HepG2 (cell line): ENCODE measurements around the gene AK4. TPM values are rescaled to one million over a fixed set of nuclear protein-coding genes. Genes with fewer than 3 reads are reported as not detected.

ENCODE experiments used
- ASH2L ChIP-seq: fragments of 300-600, 200-600 bp; sonication (generic); IDR thresholded peaks from 2 replicates; pipeline ENCODE4 v1.7.0; 2017; ENCODE audit warnings: low read depth, mild to moderate bottlenecking, moderate library complexity, mixed read lengths, low read length; ENCODE audit not compliant: insufficient read length
- CENPT ChIP-seq: sonication (generic); formaldehyde crosslinking; IDR thresholded peaks from 2 replicates; pipeline ENCODE4 v1.8.0; 2022; ENCODE audit warnings: low read depth, mild to moderate bottlenecking, moderate library complexity, missing genetic modification reagents
- CHD4 ChIP-seq: fragments of 200-600 bp; sonication (generic); IDR thresholded peaks from 2 replicates; pipeline ENCODE4 v1.7.0; 2017; ENCODE audit warnings: mild to moderate bottlenecking, low read length, borderline replicate concordance
- CREB3 ChIP-seq: sonication (generic); formaldehyde crosslinking; IDR thresholded peaks from 2 replicates; pipeline ENCODE4 v1.5.0; 2020; ENCODE audit warnings: missing genetic modification reagents
- HNRNPL ChIP-seq: fragments of 200-400 bp; formaldehyde crosslinking; IDR thresholded peaks from 2 replicates; pipeline ENCODE4 v1.6.1; 2017; ENCODE audit warnings: mild to moderate bottlenecking, low read depth, low read length
- IKZF1 ChIP-seq: fragments of 450-650 bp; IDR thresholded peaks from 2 replicates; pipeline ENCODE4 v1.7.1; 2016
- JUNB ChIP-seq: sonication (generic); formaldehyde crosslinking; IDR thresholded peaks from 2 replicates; pipeline ENCODE4 v1.8.0; 2022; ENCODE audit warnings: missing genetic modification reagents, mild to moderate bottlenecking, borderline replicate concordance
- MTERF4 ChIP-seq: sonication (generic); formaldehyde crosslinking; IDR thresholded peaks from 2 replicates; pipeline ENCODE4 v1.8.0; 2023; ENCODE audit warnings: mild to moderate bottlenecking, missing genetic modification reagents
- NFATC3 ChIP-seq: sonication (generic); formaldehyde crosslinking; IDR thresholded peaks from 2 replicates; pipeline ENCODE4 v1.5.1; 2020; ENCODE audit warnings: mild to moderate bottlenecking, missing genetic modification reagents
- NPAS2 ChIP-seq: sonication (generic); formaldehyde crosslinking; IDR thresholded peaks from 2 replicates; pipeline ENCODE4 v1.8.0; 2022; ENCODE audit warnings: mild to moderate bottlenecking, missing genetic modification reagents, borderline replicate concordance
- PAX8 ChIP-seq: sonication (generic); formaldehyde crosslinking; IDR thresholded peaks from 2 replicates; pipeline ENCODE4 v1.8.0; 2022; ENCODE audit warnings: mild to moderate bottlenecking, missing genetic modification reagents, borderline replicate concordance
- PRDM15 ChIP-seq: sonication (generic); formaldehyde crosslinking; IDR thresholded peaks from 2 replicates; pipeline ENCODE4 v1.4.0; 2020; ENCODE audit warnings: missing genetic modification reagents
- PREB ChIP-seq: sonication (generic); formaldehyde crosslinking; IDR thresholded peaks from 2 replicates; pipeline ENCODE4 v1.4.0; 2020; ENCODE audit warnings: missing genetic modification reagents
- TEF ChIP-seq: sonication (generic); formaldehyde crosslinking; IDR thresholded peaks from 2 replicates; pipeline ENCODE4 v1.5.0; 2020; ENCODE audit warnings: missing genetic modification reagents
- TRIM24 ChIP-seq: sonication (generic); formaldehyde crosslinking; IDR thresholded peaks from 2 replicates; pipeline ENCODE4 v1.8.0; 2022; ENCODE audit warnings: mild to moderate bottlenecking, missing genetic modification reagents
- ZNF138 ChIP-seq: sonication (generic); formaldehyde crosslinking; IDR thresholded peaks from 2 replicates; pipeline ENCODE4 v1.5.0; 2020; ENCODE audit warnings: mild to moderate bottlenecking, low read depth, missing genetic modification reagents
- ZNF329 ChIP-seq: sonication (generic); formaldehyde crosslinking; IDR thresholded peaks from 2 replicates; pipeline ENCODE4 v1.9.0; 2021; ENCODE audit warnings: low read depth, mild to moderate bottlenecking, missing genetic modification reagents
- ZNF431 ChIP-seq: sonication (generic); formaldehyde crosslinking; IDR thresholded peaks from 2 replicates; pipeline ENCODE4 v1.9.0; 2022; ENCODE audit warnings: missing genetic modification reagents, low read depth, mild to moderate bottlenecking, borderline replicate concordance
- ZNF512 ChIP-seq: sonication (generic); formaldehyde crosslinking; IDR thresholded peaks from 2 replicates; pipeline ENCODE4 v1.4.0; 2020; ENCODE audit warnings: mild to moderate bottlenecking, missing genetic modification reagents
- polyA plus RNA-seq, 8 experiments: library from polyadenylated mRNA; depleted of rRNA in 3 of 8; stranded (reverse) in 7 of 8; unstranded in 1 of 8; fragments of >200 nt; fragmentation: Illumina TruSeq in 4 of 8; extraction: Trizol in 4 of 8; gene quantifications; 2 replicates each; pipeline versions ENCODE4 v1.2.1 to v1.2.3, GENCODE V29; 2011 to 2016; ENCODE audit warnings: low read depth in 4 of 8, missing spikeins in 1 of 8, mixed read lengths in 1 of 8; ENCODE audit not compliant: insufficient read depth in 1 of 8
- total RNA-seq, 5 experiments: library from RNA; depleted of rRNA; stranded (reverse); fragments of >200 nt; fragmentation: Illumina TruSeq; extraction: Trizol; gene quantifications; 2 replicates each; pipeline ENCODE4 v1.2.3, GENCODE V29; 2016; ENCODE audit warnings: low read depth in 1 of 5

Gene AK4
- total and polyA plus RNA-seq, 2 of the 13 experiments (the other 11 are each of a cell fraction or from before 2014, with no cell fraction given), result 110 to 160 TPM

- 0 out of 2 replicates have a peak, but pooled peaks have one; percentile 9 for TF ChIP-seq PRDM15 (CRISPR knock-in tag)
- TF ChIP-seq ZNF512 (CRISPR knock-in tag), result no peak
- TF ChIP-seq PAX8 (CRISPR knock-in tag), result no peak
- no peak for TF ChIP-seq NPAS2 (CRISPR knock-in tag)
- peak; percentile 60; the same call in 1 of the 2 replicates for TF ChIP-seq ZNF329
- no peak for TF ChIP-seq CREB3 (CRISPR knock-in tag)
- peak; percentile 72 for TF ChIP-seq CENPT (CRISPR knock-in tag)
- TF ChIP-seq TRIM24 (CRISPR knock-in tag), result no peak
- 0 out of 2 replicates have a peak, but pooled peaks have one; percentile 43 for TF ChIP-seq PREB (CRISPR knock-in tag)
- no peak for TF ChIP-seq MTERF4 (CRISPR knock-in tag)
- TF ChIP-seq CHD4, result 0 out of 2 replicates have a peak, but pooled peaks have one; percentile 42
- TF ChIP-seq HNRNPL, result no peak
- TF ChIP-seq ZNF138 (CRISPR knock-in tag), result no peak
- TF ChIP-seq IKZF1, result no peak
- no peak for TF ChIP-seq TEF (CRISPR knock-in tag)
- TF ChIP-seq JUNB (CRISPR knock-in tag), result no peak
- no peak for TF ChIP-seq NFATC3 (CRISPR knock-in tag)
- 0 out of 2 replicates have a peak, but pooled peaks have one; percentile 36 for TF ChIP-seq ZNF431 (CRISPR knock-in tag)
- peak; percentile 60 for TF ChIP-seq ASH2L
Measured at GRCh38 chr1:65147424-65148177, 402 bp upstream of the AK4 start (continued).
